Skeletal muscle cell (primary cell): ENCODE data around the gene SYNDIG1.

ENCODE experiments used
- DNase-seq: peaks from one replicate; pipeline ENCODE4 v3.0.0-alpha.2; 2010; ENCODE audit warnings: low read depth
- H3K4me3 ChIP-seq: 2 replicates; pipeline ENCODE4 v1.5.1; 2011; ENCODE audit warnings: low read depth, mild to moderate bottlenecking, control low read depth, low read length, moderate library complexity

The SYNDIG1 gene

GRCh38 chr20:24638591-24639548 lies 169.4 kb downstream of the SYNDIG1 start:
- no peak overlapping the region for H3K4me3 ChIP-seq

DNA sequence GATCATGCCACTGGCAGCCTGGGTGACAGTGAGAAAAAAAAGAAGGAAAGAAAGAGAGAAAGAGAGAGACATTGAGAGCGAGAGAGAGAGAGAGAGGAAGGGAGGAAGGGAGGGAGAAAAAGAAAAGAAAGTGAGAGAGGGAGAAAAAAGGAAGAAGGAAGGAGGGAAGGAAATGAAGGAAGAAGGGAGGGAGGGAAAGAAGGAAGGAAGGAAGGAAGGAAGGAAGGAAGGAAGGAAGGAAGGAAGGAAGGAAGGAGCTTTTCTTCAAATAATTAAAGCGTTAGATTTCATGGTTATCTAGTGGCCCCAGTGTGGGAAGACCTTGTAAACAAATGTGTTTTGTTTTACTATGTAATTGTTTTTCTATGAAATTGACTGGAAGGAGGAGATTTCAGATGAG lies 170.8 kb downstream of the SYNDIG1 start:
- no peak overlapping the region for H3K4me3 ChIP-seq
- no peak for DNase-seq

More at GRCh38 chr20:24638591-24639548, 169.4 kb downstream of the SYNDIG1 start:
- no peak for DNase-seq

GRCh38 chr20:24640686-24641085 lies 171.3 kb downstream of the SYNDIG1 start:
- no peak for DNase-seq
- no peak overlapping the region for H3K4me3 ChIP-seq

- DNase-seq, result no peak
- H3K4me3 ChIP-seq, result no peak overlapping the region
Observed at GRCh38 chr20:24643731-24644626, 174.6 kb downstream of the SYNDIG1 start.

DNA sequence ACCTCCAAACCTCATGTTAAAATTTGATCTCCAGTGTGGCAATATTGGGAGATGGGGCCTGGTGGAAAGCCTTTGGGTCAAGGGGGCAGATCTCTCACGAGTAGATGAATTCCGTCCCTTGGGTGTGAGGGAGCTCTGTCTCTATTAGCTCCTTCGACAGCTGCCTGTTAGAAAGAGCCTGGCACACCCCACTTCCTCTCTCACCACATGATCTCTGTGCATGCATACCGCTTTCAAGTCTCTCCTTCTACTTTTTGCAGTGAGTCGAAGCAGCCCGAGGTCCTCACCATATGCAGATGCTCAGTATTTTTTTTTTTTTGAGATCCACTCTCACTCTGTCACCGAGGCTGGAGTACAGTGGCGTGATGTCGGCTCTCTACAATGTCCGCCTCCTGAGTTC lies 176.9 kb downstream of the SYNDIG1 start:
- no peak overlapping the region for H3K4me3 ChIP-seq
- no peak for DNase-seq

DNA sequence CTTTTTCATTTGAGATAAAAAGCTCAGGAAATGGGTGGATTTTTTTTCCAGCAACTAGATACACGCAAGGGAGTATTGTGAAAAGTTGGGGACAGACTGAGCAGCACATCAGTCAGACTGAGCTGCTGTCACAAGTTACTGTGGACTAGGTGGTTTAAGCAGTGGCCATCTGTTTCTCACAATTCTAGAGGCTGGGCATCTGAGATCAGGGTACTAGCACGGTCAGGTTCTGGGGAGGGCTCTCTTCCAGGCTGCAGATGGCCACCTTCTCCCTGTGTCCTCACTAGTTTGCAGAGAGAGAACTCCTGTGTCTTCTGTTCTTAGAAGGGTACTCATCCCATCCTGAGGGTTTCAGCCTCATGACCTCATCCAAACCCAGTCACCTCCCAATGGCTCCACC lies 178.3 kb downstream of the SYNDIG1 start:
- no peak overlapping the region for H3K4me3 ChIP-seq
- DNase-seq, result no peak

GRCh38 chr20:24648481-24648880 lies 179.1 kb downstream of the SYNDIG1 start:
- DNase-seq, result no peak
- H3K4me3 ChIP-seq, result no peak overlapping the region

- no peak overlapping the region for H3K4me3 ChIP-seq
- DNase-seq, result no peak
Observed at GRCh38 chr20:24648919-24649318, 179.5 kb downstream of the SYNDIG1 start.

- no peak overlapping the region for H3K4me3 ChIP-seq
- no peak for DNase-seq
Observed at GRCh38 chr20:24649787-24650490, 180.5 kb downstream of the SYNDIG1 start.

DNA sequence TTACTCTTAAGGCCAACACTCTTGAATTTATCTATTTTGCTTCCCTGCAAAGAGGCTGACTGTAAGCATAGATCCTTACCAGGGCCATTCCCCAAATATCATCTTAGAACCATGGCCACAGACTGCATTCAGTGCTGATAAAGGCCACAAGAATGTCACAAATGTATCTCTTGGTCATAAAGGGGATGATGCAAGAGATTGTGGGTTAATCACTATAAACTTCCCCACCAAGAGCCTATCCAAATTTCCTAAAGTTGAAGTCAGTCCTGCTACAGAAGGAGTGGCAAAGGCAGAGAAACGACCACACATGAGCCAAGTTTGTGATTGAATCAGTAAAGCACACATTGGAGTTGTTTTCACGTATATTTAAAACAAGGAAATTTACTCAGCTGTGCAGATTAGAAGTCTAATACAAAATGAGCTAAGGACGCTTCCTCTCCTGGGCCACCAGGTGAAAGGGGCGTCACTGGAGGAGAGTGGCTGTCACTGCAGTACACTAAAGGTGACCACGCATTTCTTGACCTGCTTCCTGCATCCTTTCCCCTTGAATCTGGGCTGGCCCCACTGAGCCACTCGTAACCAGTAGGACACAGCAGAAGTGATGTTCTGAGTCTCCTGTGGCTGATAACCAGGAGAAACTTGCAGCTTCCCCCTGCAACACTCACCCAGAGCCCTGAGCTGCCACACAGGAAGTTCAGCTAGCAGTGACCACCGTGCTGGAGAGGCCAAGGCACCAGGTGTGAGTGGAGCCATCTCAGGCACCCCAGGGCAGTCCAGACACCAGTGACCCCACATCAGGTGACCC lies 181.9 kb downstream of the SYNDIG1 start:
- H3K4me3 ChIP-seq, result no peak overlapping the region
- DNase-seq, result peak; percentile 82

DNA sequence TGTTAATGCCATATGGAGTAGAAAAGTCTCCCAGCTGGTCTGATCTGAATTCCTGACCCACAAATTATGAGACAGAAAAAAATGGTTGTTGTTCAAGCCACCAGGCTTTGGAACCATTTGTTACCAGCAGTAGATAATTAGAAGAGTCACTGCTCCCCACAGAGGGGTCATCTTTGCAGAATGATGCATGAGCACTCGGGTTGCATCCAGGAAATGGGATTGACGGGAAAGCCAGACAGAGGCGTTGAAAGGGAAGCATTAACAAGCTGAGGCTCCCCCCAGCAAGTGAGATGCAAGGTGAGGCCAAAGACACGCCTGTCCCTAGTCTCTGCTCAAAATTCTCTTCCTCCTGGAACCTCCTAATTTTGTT lies 182.5 kb downstream of the SYNDIG1 start:
- no peak overlapping the region for H3K4me3 ChIP-seq
- DNase-seq, result no peak

- DNase-seq, result no peak
Observed at GRCh38 chr20:24653306-24653705, 183.9 kb downstream of the SYNDIG1 start.

GRCh38 chr20:24654425-24654824 lies 185.0 kb downstream of the SYNDIG1 start:
- no peak overlapping the region for H3K4me3 ChIP-seq
- no peak for DNase-seq

More at GRCh38 chr20:24653306-24653705, 183.9 kb downstream of the SYNDIG1 start:
- no peak overlapping the region for H3K4me3 ChIP-seq

GRCh38 chr20:24656391-24656790 lies 187.0 kb downstream of the SYNDIG1 start:
- H3K4me3 ChIP-seq, result no peak overlapping the region
- no peak for DNase-seq

GRCh38 chr20:24657196-24657595 lies 187.8 kb downstream of the SYNDIG1 start:
- DNase-seq, result peak; percentile 44
- no peak overlapping the region for H3K4me3 ChIP-seq

- H3K4me3 ChIP-seq, result no peak overlapping the region
- no peak for DNase-seq
Observed at GRCh38 chr20:24657878-24658620, 188.6 kb downstream of the SYNDIG1 start.

GRCh38 chr20:24658920-24659660 lies 189.7 kb downstream of the SYNDIG1 start:
- no peak overlapping the region for H3K4me3 ChIP-seq
- DNase-seq, result no peak

DNA sequence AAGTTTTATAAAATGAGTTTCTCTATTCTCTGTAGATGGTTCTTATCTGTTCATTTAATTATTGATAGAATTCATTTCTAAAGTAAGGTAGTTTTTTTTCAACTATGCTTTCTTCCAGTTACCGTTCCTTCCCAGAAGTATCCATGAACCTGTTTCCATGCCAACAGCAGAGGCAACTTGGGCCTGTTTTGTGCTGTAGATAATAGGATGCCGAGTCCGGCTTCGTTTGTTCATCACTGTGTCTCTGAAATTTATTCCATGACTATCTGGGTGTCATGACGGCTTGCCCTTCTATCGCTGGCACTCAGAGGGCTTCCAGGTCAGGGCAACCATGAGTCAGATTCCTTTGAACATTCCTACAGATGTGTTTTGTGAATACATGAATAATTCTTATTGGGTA lies 190.4 kb downstream of the SYNDIG1 start:
- DNase-seq, result no peak
- H3K4me3 ChIP-seq, result no peak overlapping the region
